Measurements from ENCODE around the gene ZNF79.

DNA sequence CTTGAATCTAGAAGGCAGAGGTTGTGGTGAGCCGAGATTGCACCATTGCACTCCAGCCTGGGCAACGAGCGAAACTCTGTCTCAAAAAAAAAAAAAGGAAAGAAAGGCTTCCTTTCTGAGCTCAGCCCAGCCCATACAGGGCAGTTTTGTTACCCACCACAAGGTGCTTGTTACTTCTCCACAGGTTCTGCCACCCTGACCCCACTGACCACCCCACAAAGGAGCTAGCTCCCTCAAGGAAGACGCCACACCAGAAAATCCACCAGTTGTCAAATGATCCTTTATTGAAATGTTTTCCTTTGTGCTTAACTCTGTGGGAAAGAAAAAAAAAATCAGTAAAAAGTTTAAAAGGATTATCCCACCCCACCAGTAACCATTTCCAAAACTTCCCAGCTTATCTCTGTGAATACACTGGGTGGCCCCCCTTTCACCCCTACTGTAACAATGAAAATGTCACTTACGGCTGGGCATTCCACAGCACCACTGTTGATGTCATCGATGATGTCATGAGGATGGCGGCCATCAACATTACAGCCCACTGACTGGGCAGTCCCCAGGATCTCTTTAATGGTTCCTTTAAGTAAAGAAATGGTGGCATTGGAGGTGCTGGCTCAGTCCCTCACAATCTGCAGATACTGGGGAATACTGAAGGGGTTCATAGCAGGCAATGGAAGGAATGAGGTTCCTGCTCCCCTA is 23.4 kb downstream of the ZNF79 start:
- TF ChIP-seq POLR2A (IDR thresholded peaks at IDR 0.05; ENCODE audit: low read length): no peak
- no peak for TF ChIP-seq GATA1 (IDR thresholded peaks at IDR 0.05; ENCODE audit: low read depth, low read length)
